ENCODE results near the gene ZSWIM8.

ZSWIM8 gene

DNA sequence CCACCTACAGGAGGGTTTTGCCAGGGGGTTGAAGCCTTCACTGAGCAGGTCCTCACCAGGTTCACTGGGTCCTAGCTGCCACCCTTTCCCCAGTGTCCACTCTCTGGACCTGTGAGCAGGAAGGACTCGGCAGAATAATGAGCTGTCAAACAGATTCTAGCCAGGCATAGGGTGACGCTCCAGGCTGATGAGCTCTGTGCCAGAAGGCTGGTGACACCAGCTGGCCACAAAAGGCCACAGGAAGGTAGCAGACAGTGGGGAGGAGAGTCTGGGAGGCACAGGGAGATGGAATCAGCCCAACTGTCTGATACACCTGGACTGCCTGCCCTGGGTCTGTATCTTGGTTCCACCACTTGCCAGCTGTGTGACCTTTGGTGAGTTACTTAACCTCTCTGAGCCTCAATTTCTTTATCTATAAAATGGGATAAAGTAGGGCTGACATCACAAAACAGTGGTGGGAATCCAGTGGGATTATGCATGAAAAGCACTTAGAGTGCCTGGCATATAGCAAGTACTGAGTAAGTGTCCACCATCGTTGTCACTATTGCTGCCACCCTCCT is 52.7 kb downstream of the ZSWIM8 start:
- TF ChIP-seq JUND (IDR thresholded peaks at IDR 0.05; ENCODE audit: low read depth) = no peak
- no peak for DNase-seq (ENCODE audit: low read depth in 1 of 2, low spot score in 1 of 2)
- in situ Hi-C loops (cut with HindIII; ENCODE audit: low pct_unique_long_range_greater_than_20kb, low sequenced_read_pairs) = no loop called here

DNA sequence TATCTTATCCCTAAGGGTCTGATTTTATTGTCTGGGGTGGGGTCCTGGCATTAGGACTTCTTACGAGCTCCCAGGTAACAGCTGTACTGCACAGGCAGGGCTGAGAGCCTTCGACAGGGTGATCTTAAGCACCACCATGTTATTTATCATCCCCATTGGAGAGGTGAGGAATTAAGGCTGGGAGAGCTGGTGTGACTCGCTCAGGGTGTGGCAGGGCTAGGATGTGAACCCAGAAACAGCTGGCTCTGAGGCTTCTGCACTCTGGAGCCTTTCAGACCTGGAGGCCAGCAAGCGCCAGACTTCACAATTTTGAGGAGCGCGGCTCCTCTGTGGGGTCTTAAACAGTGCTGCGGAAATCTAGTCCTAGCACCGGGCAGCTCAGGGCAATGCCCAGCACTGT is 53.4 kb downstream of the ZSWIM8 start:
- TF ChIP-seq JUND (IDR thresholded peaks at IDR 0.05; ENCODE audit: low read depth) = no peak
- in situ Hi-C loops (cut with HindIII; ENCODE audit: low pct_unique_long_range_greater_than_20kb, low sequenced_read_pairs) = no loop called here
- DNase-seq (ENCODE audit: low read depth in 1 of 2, low spot score in 1 of 2) = no peak

- in situ Hi-C loops (cut with HindIII; ENCODE audit: low pct_unique_long_range_greater_than_20kb, low sequenced_read_pairs) = no loop called here
- TF ChIP-seq JUND (IDR thresholded peaks at IDR 0.05; ENCODE audit: low read depth) = no peak
- no peak for DNase-seq (ENCODE audit: low read depth in 1 of 2, low spot score in 1 of 2)
Measured at GRCh38 chr10:73839276-73839966, 54.0 kb downstream of the ZSWIM8 start.

DNA sequence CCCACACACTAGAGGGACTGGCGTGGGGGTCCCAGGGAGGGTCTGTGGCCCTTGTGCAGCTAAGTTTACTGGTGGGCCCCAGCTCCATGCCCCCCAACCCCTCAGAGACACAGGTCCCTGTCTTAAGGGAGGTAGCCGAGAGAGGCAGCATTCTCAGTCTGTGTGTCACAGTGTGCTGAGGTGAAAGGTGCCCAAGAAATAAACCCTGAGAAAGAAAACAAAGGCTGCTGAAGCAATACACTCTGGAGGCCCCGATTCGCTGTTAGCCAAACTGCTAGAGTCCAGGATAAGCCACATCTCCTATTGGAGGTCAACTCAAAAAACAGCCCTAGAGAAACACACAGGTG is 54.6 kb downstream of the ZSWIM8 start:
- in situ Hi-C loops (cut with HindIII; ENCODE audit: low pct_unique_long_range_greater_than_20kb, low sequenced_read_pairs) = no loop called here
- TF ChIP-seq JUND (IDR thresholded peaks at IDR 0.05; ENCODE audit: low read depth) = no peak
- no peak for DNase-seq (ENCODE audit: low read depth in 1 of 2, low spot score in 1 of 2)

GRCh38 chr10:73840403-73841060 is 55.1 kb downstream of the ZSWIM8 start:
- TF ChIP-seq JUND (IDR thresholded peaks at IDR 0.05; ENCODE audit: low read depth) = no peak
- in situ Hi-C loops (cut with HindIII; ENCODE audit: low pct_unique_long_range_greater_than_20kb, low sequenced_read_pairs) = no loop called here
- no peak for DNase-seq (ENCODE audit: low read depth in 1 of 2, low spot score in 1 of 2)

DNA sequence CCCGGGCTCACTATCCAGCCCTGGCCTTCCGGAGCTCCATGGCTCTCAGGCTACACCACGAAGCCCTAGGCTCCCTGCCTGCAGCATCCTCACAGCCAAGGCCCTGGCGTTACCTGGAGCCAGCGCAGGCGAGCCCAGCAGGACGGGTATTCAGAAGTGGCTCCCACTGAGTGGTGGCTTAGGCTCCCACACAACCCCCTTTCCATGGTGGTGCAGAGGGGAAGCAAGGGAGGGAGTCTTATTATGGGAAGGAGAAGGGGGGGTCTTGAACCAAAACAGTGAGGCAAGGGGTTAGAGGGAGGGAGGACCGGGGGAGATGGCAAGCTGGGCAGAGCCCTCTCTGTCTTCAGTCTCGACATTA is 55.6 kb downstream of the ZSWIM8 start:
- in situ Hi-C loops (cut with HindIII; ENCODE audit: low pct_unique_long_range_greater_than_20kb, low sequenced_read_pairs) = no loop called here
- DNase-seq (ENCODE audit: low read depth in 1 of 2, low spot score in 1 of 2) = no peak
- no peak for TF ChIP-seq JUND (IDR thresholded peaks at IDR 0.05; ENCODE audit: low read depth)

DNA sequence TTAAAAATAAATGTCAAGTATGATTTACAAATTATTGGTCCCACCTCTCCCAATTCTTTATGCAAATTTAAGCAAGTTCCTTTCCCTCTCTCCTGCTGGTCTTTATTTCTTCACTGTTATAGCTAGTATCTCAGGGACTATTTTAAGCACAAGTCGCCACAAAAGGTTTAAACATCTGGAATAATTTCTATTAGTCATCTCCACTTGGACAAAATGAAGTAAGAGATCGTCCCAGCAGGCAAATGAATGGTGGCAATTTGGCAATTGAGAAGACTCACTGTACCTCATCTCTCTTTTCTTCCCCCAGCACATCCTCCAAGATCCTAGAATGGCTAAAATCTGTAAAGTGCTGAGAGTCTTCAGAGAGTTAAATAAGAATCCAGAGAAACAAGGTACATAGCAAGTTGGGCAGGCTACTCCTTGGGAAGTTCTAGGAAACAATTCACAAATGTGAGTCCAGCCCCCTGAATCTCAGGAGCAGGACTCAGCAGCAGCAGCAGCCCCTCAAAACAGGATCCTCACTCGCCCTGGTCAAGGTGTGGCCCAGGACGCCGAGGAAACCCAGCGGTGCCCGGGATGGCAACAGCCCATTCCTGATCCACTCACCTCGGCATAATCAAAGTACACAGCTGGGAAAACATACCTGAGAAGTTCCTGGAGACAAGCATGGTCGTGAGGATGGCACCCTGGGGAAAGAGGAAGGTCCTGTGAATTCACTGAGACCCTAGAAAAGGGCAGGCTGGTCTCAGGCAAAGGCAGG is 56.3 kb downstream of the ZSWIM8 start:
- TF ChIP-seq JUND (IDR thresholded peaks at IDR 0.05; ENCODE audit: low read depth) = no peak
- DNase-seq (ENCODE audit: low read depth in 1 of 2, low spot score in 1 of 2) = no peak
- in situ Hi-C loops (cut with HindIII; ENCODE audit: low pct_unique_long_range_greater_than_20kb, low sequenced_read_pairs) = no loop called here

GRCh38 chr10:73842349-73842748 is 56.9 kb downstream of the ZSWIM8 start:
- in situ Hi-C loops (cut with HindIII; ENCODE audit: low pct_unique_long_range_greater_than_20kb, low sequenced_read_pairs) = no loop called here
- DNase-seq (ENCODE audit: low read depth in 1 of 2, low spot score in 1 of 2) = no peak
- no peak for TF ChIP-seq JUND (IDR thresholded peaks at IDR 0.05; ENCODE audit: low read depth)

DNA sequence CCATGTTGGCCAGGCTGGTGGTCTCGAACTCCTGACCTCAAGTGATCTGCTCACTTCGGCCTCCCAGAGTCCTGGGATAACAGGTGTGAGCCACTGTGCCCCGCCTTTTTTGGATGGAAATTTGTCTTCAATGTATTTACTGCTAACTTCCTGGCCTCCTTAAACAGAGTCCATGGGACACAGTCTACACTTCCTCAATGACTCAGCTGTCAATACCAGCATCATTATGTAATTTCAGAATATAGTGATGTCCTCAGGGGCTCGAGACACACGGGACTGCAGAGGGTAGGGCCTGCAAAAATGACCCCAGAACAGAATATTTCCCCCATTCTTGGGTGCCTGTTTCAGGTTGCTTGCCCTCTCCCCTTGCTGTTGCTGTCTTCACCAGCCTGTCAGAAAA is 57.9 kb downstream of the ZSWIM8 start:
- in situ Hi-C loops (cut with HindIII; ENCODE audit: low pct_unique_long_range_greater_than_20kb, low sequenced_read_pairs) = no loop called here
- no peak for DNase-seq (ENCODE audit: low read depth in 1 of 2, low spot score in 1 of 2)
- TF ChIP-seq JUND (IDR thresholded peaks at IDR 0.05; ENCODE audit: low read depth) = no peak

DNA sequence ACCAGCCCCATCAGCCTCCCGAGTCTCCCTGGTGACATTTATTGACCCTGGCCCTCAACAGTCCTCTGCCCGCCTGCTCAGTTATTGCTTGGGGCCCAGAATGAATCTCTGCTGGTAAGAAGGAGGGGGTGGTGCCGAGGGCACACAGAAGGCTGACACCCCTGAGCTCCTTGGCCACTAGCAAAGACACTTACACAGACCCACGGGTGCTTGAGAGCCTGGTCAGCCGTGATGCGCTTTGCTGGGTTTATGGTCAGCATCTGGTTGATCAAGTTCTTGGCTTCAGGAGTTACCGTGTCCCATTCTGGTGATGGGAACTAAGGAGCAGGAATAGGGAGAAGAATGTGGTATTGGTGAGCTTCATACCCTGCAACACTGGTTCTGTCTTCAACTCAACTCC is 61.6 kb downstream of the ZSWIM8 start:
- TF ChIP-seq JUND (IDR thresholded peaks at IDR 0.05; ENCODE audit: low read depth) = no peak
- no peak for DNase-seq (ENCODE audit: low read depth in 1 of 2, low spot score in 1 of 2)
- in situ Hi-C loops (cut with HindIII; ENCODE audit: low pct_unique_long_range_greater_than_20kb, low sequenced_read_pairs) = no loop called here

DNA sequence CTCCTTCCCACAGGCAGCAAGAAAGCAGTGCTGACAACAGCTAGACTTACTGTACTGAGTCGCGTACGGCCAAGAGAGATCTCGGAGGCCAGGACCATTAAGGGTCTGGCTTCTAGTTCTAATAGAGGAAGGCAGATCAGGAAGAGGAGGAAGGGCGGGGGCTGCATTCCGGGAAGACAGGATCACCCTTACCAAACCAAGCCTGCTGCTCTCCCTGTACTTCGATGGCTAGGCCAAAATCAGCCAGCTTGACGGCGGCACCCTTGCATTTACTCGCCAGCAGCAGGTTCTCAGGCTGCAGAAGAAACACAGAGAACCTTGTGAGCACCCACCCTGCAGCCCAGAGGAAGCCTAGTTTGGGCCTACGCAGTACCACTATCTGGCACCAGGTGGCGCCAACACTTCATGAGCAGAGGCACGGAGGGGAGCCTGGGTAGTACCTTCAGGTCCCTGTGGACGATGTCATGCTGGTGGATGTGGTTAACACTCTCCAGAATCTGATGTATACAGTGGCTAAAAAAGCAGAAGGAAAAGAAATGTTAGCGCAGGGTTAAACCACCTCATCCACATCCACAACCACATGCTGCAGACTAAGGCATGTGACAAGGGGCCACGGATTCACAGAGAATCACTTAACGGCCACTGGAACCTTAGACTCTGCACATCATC is 63.5 kb downstream of the ZSWIM8 start:
- in situ Hi-C loops (cut with HindIII; ENCODE audit: low pct_unique_long_range_greater_than_20kb, low sequenced_read_pairs) = no loop called here
- peak; percentile 86 to 93 for DNase-seq (ENCODE audit: low read depth in 1 of 2, low spot score in 1 of 2)
- TF ChIP-seq JUND (IDR thresholded peaks at IDR 0.05; ENCODE audit: low read depth) = no peak

DNA sequence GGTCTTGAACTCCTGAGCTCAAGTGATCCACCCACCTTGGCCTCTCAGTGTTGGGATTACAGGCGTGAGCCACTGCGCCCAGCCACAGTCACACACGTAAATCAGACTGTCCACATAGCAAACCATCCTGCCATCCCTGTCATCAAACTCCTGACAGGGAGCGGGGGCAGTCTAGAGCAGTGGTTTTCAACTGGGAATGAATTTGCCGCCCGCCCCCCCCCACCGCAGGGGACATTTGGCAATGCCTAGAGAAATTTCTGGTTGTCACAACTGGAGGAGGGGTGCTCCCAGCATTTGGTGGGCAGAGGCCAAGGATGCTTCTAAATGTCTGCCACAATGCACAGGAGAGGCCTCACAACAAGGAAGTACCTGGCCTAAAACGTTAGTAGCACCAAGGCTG is 64.8 kb downstream of the ZSWIM8 start:
- no peak for DNase-seq (ENCODE audit: low read depth in 1 of 2, low spot score in 1 of 2)
- in situ Hi-C loops (cut with HindIII; ENCODE audit: low pct_unique_long_range_greater_than_20kb, low sequenced_read_pairs) = no loop called here
- no peak for TF ChIP-seq JUND (IDR thresholded peaks at IDR 0.05; ENCODE audit: low read depth)

Data from T47D (cell line).